ENCODE results near the gene TLE3.

The TLE3 gene

GRCh38 chr15:70029297-70029701, 68.4 kb downstream of the TLE3 start:
- DNase-seq (ENCODE audit: low read depth) = no peak

DNA sequence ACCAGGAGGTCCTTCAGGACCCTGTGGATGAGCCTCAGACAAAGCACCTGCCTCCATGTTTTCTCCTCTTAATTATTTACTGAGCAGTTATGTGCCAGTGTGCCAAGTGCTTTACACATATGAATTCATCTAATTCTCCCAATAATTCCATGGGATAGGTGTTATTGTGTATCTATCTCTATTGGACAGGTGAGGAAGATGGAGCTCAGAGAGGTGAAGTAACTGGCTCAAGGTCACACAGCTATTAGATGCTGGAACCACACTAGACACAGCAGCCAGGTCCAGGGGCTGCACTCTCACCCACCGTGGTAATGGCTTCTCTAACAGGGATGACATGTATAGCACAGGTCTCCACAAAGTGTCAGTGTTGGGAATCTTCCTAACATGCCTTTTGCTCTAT, 70.2 kb downstream of the TLE3 start:
- no peak for DNase-seq (ENCODE audit: low read depth)

DNA sequence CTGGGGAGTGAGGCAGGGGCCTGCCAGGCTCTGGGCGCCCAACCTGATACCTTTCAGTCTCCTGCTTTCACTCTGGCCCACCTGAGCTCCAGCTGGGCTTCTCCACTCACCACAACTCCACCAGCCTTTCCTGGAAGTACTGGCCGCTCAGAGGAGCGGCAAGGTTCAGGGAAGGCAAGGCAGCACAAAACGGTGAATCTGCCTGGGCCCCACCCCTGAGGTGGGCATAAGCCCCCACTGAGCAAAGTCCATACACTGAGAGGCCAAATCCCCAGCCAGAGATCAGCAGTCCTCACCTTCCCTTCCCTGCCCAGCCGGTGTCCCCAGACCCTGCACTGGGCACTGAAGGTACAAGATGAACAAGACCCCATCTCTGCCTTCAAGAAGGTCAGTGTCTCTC, 70.7 kb downstream of the TLE3 start:
- DNase-seq (ENCODE audit: low read depth) = no peak

DNA sequence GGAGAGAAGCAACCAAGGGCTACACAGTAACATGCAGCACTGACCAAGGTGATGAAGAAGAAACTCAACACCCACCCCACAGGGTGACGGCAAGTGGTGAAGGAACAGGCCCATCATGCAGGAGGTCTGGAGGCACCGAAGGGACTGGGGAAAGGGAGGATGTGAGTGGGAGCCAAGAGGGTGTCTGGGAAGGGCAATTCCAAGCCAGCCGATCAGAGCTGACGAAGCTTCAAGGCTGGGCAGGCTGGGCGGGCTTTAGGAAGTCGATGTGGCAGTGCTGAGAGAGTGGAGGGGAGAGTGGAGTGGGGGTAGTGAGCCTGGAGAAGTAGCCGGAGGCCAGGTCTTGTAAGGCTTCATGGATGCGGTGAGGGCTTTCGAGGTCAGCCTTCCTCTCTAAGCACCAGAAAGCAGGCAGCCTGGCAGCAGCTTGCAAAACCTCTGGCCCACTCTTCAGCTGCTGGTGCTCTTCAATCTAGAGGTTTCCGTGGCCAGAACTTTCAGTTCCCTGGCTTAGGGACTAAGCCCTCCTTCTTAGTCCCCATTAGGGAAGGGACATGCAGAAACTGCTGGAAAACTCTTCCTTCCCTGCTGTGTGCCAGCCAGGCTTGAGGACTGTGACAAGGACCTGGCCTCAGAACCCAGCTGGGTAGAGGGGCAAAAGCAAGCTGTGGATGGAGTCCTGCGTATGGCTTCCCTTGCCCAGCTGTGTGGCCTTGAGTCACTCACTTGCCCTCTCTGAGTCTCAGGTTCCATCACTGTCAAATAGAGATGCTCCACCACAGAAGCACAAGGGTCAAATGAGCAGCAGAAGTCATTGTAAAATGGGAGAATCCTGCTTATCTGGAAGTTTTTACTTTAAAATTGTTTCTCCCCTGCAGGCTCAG, 72.1 kb downstream of the TLE3 start:
- no peak for DNase-seq (ENCODE audit: low read depth)

DNA sequence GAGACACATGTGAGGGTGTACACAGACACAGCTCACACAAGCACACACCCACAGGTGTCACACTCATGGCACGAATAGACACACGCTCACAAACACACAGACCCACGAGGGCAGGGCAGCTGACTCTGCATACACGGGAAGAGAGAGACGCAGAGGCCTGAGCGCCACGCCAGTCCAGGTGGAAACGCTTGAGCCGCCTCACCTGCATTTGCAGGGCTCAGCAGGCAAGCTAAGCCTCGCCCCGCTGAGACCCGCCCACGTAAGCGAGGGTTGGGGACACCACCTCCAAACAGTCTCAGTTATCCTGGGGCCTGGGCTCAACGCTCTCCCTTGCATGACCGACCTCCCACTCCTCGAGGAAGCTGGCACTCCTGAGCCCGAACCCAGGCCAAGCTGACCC, 73.2 kb downstream of the TLE3 start:
- DNase-seq (ENCODE audit: low read depth) = no peak

- no peak for DNase-seq (ENCODE audit: low read depth)
Measured at GRCh38 chr15:70023769-70024491, 73.8 kb downstream of the TLE3 start.

- DNase-seq (ENCODE audit: low read depth) = peak; percentile 4
Measured at GRCh38 chr15:70023064-70023768, 74.5 kb downstream of the TLE3 start.

DNA sequence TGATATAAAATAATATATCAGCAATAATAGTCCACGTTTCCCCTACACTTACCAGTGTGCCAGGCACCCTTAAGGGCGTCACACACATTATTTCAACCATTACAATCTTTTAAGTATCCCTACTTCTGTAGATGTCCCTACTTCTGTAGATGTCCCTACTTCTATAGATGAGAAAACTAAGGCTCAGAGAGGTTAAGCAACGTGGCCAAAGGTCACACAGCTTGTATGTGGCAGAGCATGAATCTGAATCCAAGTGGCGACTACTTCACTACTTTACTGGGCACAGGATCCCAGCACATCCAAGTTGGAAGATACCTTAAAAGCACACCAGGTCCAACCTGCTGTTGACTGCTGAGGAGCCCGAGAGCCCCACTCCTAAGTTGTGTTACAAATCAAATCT, 77.5 kb downstream of the TLE3 start:
- no peak for DNase-seq (ENCODE audit: low read depth)

- no peak for DNase-seq (ENCODE audit: low read depth)
Measured at GRCh38 chr15:70018646-70019600, 78.8 kb downstream of the TLE3 start.

DNA sequence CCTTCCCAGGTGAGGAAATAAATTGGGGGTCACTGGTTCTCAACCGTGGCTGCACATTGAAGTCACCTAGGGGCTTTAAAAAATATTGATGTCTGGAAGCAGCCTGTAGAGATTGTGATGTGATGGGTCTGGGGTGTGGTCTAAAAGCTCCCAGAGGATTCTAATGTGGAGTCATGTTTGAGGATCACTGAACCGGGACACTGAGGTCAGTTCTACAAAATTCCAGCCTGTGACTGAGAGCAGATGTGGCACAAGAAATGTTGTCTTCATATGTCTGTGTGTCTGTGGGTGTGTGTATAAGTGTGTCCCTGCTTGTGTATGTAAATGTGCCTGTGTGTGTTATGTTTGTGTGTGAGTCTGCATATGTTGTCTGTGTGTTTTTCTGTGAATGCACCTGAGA, 79.9 kb downstream of the TLE3 start:
- no peak for DNase-seq (ENCODE audit: low read depth)

- DNase-seq (ENCODE audit: low read depth) = no peak
Measured at GRCh38 chr15:70017025-70017424, 80.7 kb downstream of the TLE3 start.

DNA sequence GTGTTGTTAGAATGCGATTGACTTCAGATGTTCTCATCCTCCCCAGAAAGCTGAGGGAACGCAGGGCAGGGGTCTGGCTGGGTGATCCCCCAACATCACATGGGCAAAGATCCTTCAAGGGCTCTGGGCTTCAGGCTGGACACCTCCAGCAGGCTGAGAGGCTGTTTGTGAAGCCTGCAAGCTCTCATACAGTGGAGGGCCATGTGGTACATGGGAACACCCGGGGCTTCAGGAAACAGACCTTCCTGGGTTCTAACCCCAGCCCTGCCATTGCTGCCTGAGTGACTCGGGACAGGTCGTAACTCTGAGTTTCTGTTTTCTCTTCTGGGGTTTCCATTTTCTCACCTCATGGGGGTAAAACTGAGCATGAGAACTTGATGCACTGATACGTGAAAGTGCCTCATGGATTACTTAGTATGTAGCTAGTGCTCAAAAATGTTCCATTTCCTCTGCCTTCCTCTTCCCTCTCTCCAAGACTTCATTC, 81.2 kb downstream of the TLE3 start:
- no peak for DNase-seq (ENCODE audit: low read depth)

GRCh38 chr15:70014860-70015490, 82.7 kb downstream of the TLE3 start:
- no peak for DNase-seq (ENCODE audit: low read depth)

DNA sequence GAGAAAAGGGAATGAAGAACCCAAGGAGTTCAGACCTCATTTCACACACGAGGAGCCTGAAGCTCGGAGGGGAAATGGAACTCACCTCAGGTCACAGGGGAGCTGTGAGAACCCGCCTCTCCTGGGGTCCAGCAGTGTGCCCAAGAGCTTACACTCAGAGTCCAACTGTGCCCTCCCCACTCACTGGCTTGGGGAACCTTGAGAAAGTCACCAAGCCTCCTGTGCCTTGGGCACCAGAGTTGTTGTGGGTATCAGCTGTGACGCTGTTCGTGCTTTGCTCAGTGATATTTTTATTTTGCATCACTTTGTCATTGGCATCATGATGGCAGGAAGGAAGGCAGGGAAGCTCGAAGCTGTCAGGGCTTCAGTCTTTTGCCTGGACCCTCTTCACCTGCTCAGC, 83.4 kb downstream of the TLE3 start:
- no peak for DNase-seq (ENCODE audit: low read depth)

DNA sequence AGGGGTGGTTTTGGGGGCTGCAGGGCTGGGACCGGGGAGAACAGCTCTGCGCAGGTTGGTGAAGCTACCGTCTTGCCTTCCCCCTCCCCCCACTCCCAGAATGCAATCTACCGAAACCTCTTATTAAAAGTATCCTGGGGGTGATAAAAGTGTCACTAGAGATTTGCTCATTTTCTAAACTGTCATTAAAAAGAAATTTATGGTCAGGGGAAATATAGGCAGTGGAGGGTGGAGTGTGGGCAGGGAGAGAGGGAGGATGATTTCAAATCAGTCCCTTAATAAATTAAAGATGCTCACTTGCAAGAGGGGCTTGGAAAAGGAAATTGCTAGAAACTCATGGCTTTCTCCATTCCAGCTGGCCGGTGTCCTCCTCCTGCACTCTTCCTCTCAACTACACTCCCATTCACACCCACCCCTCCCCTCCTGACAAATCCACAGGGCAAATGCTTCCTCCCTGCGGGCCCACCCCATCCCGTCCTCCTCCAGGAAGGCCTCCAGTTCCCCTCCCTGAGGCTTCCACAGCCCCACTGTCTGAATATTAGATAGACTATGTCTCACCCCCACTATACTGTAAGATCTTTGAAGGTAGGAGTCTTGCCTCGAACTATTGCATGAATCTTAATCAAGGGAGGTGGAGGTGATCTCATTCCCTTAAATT, 83.9 kb downstream of the TLE3 start:
- no peak for DNase-seq (ENCODE audit: low read depth)

DNA sequence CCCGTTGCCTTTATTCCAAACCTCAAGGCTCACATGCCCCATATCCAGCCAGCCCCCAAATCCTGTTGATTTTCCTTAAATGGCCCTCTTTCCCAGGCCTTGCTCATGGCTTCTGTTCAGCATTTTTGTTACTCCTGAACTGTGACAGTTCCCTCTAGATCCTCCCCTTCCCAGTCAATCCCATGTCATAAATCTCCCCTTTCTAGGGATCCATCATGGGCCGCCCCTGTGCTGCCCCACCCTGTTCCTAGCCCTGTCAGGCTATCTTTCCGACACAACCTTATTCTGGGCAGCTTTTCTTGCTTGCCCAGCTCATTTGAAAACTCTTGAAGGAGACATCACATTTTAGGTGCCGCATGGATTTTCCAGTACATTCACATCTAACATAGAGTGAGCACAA, 84.8 kb downstream of the TLE3 start:
- no peak for DNase-seq (ENCODE audit: low read depth)

DNA sequence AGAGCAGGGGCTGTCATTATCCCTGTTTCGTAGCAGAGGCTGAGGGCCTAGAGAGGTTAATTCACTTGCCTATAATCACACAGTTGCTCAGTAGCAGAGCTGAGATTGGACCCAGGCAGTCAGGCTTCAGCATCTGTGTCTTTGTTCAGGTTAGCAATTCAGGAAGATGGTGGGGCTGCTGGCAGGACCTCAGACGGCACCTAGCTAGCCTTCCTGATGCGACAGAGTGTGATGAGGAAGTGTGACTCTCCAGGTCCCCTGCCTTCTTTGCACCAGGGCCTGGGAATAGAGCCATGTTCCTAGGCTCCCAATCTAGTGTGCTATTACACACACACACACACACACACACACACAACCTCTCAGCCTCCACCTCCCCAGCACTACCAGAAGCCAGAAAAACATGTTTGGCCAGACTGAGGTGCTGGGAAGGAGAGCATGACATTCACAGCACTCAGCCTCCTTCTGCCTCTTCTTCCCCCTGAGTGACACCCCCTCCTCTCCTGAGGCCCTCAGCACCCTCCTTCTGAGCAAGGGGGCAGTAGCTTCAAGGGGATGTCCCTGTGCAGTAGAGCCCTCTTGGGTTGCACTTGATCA, 88.9 kb downstream of the TLE3 start:
- no peak for DNase-seq (ENCODE audit: low read depth)

GRCh38 chr15:70006259-70007147, 91.2 kb downstream of the TLE3 start:
- DNase-seq (ENCODE audit: low read depth) = no peak

DNA sequence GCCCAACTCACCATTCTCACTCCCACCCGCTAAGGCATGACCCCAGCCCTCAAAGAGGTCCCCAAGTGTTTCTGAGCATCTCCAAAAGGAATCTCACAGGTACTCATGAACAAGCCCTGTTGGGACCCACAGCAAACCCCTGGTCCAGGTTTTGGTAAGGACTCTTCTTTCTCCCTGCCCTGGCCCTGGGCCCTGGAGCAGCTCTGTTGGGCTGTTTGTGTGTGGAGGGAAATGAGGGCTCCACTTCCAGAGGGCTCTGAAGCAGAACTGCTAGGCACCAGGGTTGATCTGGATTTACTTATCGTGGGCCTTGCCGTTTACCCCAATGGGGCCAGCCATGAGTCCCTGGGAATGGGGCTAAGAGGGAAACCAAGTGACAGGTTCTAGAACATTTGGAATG, 92.9 kb downstream of the TLE3 start:
- DNase-seq (ENCODE audit: low read depth) = no peak
